CD4-positive, alpha-beta T cell treated with Interleukin-10 for 1 hour (primary cell): Measurements from ENCODE around the gene PRL.

Experiments used
- DNase-seq: peaks from one replicate; pipeline ENCODE4 v3.0.0-alpha.2; 2020

The PRL gene

GRCh38 chr6:22290045-22290444 is 6.8 kb downstream of the PRL start:
- DNase-seq: no peak

GRCh38 chr6:22288721-22289120 is 8.1 kb downstream of the PRL start:
- no peak for DNase-seq

- DNase-seq: no peak
Measured at GRCh38 chr6:22284666-22285065, 12.2 kb downstream of the PRL start.

- DNase-seq: no peak
Measured at GRCh38 chr6:22281341-22282085, 15.3 kb downstream of the PRL start.

- no peak for DNase-seq
Measured at GRCh38 chr6:22279427-22279826, 17.4 kb downstream of the PRL start.

GRCh38 chr6:22271081-22271480 is 25.8 kb downstream of the PRL start:
- no peak for DNase-seq

- DNase-seq: no peak
Measured at GRCh38 chr6:22263748-22264147, 33.1 kb downstream of the PRL start.

GRCh38 chr6:22254886-22255285 is 42.0 kb downstream of the PRL start:
- no peak for DNase-seq

- DNase-seq: no peak
Measured at GRCh38 chr6:22253955-22254655, 42.7 kb downstream of the PRL start.

- DNase-seq: no peak
Measured at GRCh38 chr6:22251348-22251747, 45.5 kb downstream of the PRL start.

GRCh38 chr6:22250486-22250885 is 46.4 kb downstream of the PRL start:
- no peak for DNase-seq

- no peak for DNase-seq
Measured at GRCh38 chr6:22249711-22250350, 47.0 kb downstream of the PRL start.

- DNase-seq: no peak
Measured at GRCh38 chr6:22248513-22249308, 48.1 kb downstream of the PRL start.

GRCh38 chr6:22247916-22248482 is 48.8 kb downstream of the PRL start:
- DNase-seq: no peak

- DNase-seq: no peak
Measured at GRCh38 chr6:22240025-22240424, 56.8 kb downstream of the PRL start.

- no peak for DNase-seq
Measured at GRCh38 chr6:22239261-22239921, 57.4 kb downstream of the PRL start.

GRCh38 chr6:22238861-22239260 is 58.0 kb downstream of the PRL start:
- DNase-seq: no peak

- DNase-seq: no peak
Measured at GRCh38 chr6:22237526-22237925, 59.3 kb downstream of the PRL start.
